ENCODE data around the gene BIN1.
A peak's percentile ranks its signal among the peaks of the same experiment; 100 is the strongest.

BIN1 gene

DNA sequence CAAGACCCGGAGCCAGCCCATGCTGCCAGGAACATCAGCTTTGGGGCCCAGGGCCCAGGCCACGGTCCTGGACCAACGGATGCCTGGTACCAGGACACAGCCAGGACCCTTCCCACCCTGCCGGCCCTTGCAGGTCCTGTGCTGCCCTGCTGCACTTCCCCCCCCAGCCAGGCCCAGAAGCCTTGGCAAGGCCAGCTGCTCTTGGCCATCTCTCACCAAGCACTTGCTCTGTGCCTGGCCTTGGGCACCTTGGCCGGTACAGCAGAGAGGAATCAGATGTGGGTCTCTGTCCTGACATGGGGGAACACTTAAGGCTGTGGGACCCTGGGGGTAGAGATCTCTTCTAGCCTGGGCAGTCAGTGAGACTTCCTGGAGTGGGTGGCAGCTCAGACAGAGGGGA, 28.9 kb downstream of the BIN1 start:
- no peak for DNase-seq (ENCODE audit: low read depth in 2 of 2)

DNA sequence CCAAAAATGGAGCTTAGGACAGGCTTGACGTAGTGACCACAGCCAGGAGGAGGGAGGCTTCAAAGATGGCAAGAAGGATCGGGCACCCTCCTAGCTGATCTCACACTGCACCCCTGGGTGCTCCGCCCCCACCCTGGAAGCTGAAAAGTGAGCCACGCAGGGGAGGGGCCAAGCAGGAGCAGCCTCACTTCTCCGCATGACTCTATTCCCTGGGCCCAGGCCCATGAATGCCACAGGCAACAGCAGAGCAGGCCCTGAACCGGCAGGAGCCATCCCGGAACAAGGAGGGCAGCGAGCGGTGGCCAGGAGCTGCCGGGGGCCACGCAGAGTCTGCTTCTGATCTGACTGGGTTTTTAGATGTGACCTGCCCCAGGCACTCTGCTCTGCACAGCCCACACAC, 30.0 kb downstream of the BIN1 start:
- DNase-seq (ENCODE audit: low read depth in 2 of 2), result no peak

DNA sequence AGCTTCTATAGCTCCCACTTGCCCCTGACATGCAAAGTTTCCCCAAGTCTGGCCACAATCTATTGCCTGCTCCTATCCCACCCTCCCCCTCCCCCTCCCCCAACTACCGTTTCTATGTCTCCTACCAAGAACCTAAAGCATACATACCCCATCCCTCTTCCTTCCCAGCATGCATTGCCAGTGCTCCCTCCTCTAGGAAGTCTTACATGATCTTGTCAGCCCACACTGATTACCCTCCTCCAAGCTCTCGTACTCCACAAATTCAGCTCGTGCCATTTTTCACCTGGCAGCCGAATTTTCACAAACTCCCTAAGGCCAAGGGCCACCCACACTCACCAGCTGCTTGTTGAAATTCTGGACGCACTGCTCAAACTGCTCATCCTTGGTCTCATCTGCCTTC, 30.7 kb downstream of the BIN1 start:
- no peak for DNase-seq (ENCODE audit: low read depth in 2 of 2)

DNA sequence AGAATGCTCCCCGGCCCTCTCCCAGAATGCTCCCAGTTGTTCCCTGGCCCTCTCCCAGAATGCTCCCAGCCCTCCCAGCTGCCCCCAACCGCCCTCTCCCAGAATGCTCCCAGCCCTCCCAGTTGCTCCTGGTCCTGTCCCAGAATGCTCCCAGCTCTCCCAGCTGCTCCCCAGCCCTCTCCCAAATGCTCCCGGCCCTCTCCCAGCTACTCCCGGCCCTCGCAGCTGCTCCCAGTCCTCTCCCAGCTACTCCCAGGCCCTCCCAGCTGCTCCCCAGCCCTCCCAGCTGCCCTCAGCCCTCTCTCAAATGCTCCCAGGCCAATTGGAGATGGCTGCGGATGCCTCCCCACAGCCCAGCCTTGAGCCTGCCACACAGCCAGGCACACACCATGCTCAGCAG, 31.1 kb downstream of the BIN1 start:
- DNase-seq (ENCODE audit: low read depth in 2 of 2), result no peak

DNA sequence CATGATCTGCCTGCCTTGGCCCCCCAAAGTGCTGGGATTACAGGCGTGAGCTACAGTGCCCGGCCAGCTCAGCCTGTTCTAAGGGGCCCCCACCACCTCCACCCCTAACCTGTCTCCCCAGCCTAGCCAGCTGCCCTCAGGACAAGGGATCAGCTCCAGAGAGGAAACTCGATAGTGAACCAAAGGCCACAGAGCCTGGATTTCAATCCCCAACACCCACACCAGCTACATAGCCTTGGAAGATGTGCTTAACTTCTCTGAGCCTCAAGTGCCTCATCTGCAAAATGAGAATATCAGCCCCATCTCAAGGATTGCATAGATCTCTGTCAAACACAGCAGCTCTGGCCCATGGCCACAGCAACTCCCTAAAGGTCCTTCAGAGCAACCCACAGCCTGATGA, 32.0 kb downstream of the BIN1 start:
- no peak for DNase-seq (ENCODE audit: low read depth in 2 of 2)

DNA sequence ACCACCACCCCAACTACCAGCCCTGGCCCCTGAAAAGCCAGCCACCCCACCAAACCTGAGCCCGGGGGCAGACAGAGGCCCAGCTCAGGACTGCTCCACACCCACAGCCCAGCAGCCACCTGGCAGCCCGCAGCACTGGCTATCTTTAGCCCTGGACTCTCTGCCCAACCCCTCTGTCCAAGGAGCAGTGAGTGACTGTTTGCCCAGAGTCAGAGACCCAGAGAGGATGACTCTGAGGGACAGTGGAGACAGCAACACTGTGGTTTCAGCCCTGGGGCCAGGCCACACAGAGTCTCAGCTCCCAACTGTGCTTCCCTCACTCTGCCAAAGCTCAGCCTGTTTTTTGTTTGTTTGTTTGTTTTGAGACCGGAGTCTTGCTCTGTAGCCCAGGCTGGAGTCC, 32.6 kb downstream of the BIN1 start:
- no peak for DNase-seq (ENCODE audit: low read depth in 2 of 2)

DNA sequence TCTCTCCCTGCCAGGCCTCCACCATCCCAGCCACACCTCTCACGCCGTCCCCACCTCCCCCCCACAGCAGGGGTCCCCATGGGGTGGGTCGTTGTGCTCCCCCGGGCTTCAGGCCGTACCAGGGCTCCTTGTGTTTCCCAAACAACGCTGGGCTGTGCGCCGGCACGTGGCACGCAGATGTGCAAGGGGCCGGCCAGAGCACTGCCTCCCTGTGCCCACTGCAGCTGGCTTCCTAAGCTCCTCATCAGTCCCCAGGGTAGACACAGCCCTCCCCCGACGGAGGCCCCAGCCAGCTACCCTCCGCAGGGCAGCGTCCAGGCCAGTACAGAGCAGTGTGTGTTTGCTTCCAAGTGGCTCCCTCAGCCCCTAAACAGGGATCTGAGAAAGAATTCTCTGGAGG, 34.0 kb downstream of the BIN1 start:
- no peak for DNase-seq (ENCODE audit: low read depth in 2 of 2)

DNA sequence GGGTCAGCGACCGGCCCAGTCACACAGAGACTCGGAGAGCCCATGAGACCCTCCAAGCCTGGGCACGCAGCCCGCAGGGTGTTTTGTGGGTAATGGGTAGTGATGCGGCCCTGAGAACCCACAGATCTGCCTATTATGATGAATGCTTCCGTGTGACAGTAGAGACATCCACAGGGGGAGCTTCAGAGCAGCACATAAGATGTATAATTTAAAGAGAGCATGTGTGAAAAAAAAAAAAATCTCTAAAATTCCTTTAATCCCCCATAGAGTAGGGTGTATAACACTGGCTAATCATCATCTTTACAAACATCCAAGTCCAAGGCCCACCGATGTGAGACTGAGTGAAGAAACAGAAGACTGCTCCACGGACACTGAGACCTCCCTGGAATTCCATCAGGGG, 34.6 kb downstream of the BIN1 start:
- no peak for DNase-seq (ENCODE audit: low read depth in 2 of 2)

DNA sequence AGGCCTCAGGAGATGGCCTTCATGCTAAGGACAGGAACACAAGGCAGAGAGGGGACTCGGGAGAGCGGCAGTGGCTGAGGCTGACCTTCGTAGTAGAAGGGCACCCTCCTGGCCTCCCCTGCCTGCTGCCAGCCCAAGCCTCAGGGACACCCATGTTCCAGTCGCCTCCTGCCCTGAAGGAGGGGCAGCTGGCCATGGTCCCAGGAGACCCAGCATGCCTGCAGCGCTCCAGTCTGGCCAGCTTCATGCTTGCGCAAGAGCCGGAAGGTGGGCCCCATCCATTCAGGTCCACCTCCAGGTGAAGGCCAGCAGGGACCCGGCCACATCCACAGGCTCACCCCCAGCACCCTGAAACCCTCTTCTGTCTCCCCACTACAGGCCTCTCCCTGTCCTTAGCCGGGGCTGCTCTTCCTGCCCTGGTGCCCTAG, 35.0 kb downstream of the BIN1 start:
- DNase-seq (ENCODE audit: low read depth in 2 of 2), result no peak

DNA sequence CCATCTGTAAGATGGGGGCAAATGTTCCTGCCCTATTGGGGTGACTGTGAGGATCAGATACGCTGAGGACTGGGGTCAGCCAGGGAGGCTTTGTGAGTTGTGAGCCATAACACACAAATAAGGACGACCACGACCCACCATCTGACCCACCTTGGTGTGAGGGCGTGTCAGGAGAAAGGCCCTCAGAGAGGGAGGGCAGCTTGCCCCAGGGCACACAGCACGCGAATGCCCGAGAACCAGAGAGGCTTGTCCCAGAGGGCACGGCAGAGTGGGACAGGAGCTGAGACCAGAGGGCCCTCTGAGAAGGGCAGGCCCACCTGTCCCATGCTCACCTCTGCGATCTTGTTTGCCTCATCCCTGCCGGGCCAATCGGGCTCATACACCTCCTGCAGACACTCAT, 36.7 kb downstream of the BIN1 start:
- no peak for DNase-seq (ENCODE audit: low read depth in 2 of 2)

- DNase-seq (ENCODE audit: low read depth in 2 of 2), result no peak
Observed at GRCh38 chr2:127069536-127069935, 37.4 kb downstream of the BIN1 start.

- no peak for DNase-seq (ENCODE audit: low read depth in 2 of 2)
Observed at GRCh38 chr2:127069003-127069402, 38.0 kb downstream of the BIN1 start.

- DNase-seq (ENCODE audit: low read depth in 2 of 2), result no peak
Observed at GRCh38 chr2:127068351-127068741, 38.6 kb downstream of the BIN1 start.

DNA sequence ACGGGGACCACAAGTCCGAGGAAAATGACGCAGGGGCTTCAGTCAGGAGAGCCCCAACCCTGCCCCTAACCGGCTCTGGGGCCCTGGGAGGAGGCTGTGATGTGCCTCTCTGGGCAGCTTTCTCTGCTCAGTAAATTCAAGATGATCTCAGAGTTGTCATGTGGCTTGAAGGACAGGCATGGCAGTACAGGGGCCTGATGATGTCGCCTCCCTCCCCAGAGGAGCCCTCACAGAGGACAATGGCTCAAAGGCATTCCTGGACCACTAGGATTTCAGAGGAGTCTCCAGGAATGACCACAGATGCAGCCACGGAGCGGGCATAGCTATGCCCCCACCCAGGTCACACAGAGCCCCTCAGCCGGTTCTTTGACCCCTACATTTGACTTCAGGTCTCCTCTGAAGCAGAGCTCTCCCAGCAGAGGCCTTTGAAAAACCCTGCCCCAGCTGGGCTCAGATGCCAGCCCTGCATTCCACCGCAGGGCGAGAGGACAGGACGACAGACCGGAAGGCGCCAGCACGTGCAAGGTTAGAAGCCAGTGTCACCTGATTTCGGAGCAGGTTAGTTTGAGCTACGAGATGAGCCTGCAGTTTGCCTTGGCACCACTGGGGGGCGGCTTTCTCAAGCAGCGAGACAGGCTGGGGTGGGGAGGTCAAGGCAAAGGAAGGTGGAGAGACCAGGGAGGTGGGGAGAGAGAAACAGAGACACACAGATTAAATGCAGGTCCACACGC, 39.2 kb downstream of the BIN1 start:
- peak; percentile 38 to 47 for DNase-seq (ENCODE audit: low read depth in 2 of 2)

GRCh38 chr2:127066942-127067341, 40.0 kb downstream of the BIN1 start:
- no peak for DNase-seq (ENCODE audit: low read depth in 2 of 2)

DNA sequence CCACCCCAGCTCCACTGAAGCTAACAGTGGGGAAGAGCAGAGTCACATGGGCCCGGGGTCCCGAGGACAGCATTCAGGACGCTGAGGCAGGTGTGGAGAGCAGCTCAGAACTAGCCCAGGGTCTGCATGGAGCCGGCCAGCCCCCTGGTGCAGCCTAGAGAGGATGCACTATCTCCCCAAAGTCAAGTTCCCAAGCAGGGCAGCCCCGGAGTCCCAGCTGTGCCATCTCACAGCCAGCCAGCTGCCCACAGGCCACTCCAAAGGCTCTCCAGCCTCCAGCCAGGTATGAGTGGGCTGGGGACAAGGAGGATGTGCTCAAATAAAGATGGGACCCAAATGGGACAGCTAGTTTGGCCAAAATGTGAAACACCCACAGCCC, 41.0 kb downstream of the BIN1 start:
- no peak for DNase-seq (ENCODE audit: low read depth in 2 of 2)

DNA sequence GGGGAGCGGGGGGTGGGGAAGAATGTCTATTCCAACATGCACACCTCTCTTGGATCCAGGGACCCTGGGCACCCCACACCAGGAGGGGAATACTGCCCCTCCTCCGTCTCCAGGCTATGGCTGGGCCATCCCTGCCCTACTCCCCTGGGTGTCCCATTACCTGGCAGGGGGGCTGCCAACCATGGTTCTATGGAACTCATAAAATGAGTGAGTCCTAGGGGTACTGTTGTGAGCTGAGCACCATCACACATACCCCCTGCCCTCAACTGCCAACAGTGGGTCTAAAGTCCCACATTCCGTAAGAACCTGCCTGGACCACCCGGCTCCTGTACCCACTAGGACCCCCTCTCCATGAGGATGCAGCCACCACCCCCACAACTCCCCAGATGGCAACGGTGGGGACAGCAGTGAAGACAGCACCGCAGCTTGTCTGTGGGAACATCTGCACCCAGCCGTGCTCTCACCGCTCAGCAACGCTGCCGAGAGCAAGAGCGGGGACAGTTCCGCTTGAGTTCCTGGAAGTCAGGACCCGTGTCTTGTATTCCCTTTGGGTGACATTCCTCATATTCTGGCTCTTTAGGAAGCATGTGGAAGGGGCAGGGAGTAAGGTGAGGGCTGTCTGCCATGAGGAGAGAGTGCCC, 41.5 kb downstream of the BIN1 start:
- DNase-seq (ENCODE audit: low read depth in 2 of 2), result no peak

DNA sequence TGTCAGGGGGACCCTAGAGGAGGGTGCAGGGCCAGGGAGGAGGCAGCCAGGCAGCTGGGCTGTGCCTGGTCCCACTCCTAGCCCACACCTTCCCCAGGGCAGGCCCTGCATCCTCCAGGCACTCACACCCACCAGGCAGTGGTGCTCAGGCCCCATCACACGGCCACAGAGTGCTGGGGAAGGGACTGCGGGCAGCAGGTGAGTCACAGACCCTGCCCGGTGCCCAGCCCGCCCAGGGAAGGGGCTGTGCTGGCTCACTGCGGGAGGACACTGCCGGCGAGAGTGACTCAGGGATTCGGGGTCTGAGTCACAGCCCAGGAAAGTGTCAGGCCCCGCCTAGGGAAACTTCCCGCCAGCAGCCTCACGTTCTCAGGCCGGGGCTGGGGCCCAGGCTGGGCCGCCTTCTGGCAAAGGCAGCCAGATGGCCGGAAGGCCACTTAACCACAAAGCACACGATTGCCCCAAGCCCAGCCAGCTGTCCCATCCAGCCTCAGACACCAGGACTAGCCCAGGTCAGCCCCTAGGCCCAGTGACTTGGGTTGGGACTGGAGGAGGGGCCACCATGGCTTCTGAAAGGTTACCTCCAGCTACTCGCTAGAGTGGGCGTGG, 42.2 kb downstream of the BIN1 start:
- peak; percentile 50 to 54 for DNase-seq (ENCODE audit: low read depth in 2 of 2)

GRCh38 chr2:127063701-127064590, 43.0 kb downstream of the BIN1 start:
- DNase-seq (ENCODE audit: low read depth in 2 of 2), result no peak

DNA sequence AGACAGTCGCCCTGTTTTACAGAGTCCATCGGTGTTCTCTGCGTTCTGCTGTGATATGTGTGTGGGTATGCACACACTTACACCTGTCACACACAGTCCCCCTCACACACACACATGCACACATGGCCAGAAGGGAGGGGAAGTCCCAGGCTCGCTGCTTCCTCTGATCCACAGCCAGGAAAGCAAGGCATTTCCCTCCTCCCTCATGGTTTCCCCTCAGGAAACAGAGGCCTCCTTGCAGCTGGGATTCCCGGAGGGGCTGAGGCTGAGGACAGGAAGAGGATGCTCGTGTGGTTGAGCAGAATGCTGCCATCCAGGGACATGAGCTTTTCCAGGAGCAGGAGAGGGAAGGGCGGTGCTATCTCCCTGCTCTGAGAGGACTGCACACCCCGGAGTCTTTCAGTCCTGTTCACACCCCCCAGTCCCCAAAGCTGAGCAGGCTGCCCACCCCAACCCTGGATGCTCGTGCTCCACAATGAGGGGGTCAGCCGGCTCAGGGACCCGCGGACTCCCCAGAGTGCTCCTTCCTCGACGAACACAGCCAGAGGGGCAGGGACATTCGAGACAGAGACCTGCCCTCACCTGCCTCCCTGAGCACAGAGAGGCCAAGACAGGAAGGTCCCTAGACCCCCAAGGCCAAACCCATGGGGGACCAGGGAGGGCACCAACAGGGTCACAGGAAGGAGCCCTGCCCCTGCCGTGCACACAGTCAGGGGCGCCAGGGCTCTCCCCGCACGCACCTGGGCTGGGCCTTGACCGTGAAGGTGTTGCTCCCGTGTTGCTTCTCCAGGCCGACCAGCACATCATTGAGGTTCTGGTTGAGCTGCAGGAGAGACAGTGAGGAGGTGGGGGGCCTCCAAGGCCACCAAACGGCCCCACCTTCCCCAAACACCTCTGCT, 45.3 kb downstream of the BIN1 start:
- no peak for DNase-seq (ENCODE audit: low read depth in 2 of 2)

- DNase-seq (ENCODE audit: low read depth in 2 of 2), result no peak
Observed at GRCh38 chr2:127060264-127060945, 46.5 kb downstream of the BIN1 start.

Data from activated CD8-positive, alpha-beta memory T cell treated with anti-CD3 and anti-CD28 coated beads for 4 hours (primary cell).